Measurements from ENCODE around the gene AMPH. TPM values are rescaled to one million over a fixed set of nuclear protein-coding genes. Genes with fewer than 3 reads are reported as not detected.

AMPH gene
- total RNA-seq, 6 experiments from 2014 or later, result 4.5 to 6.2 (median 5.8) TPM

- H3K4me1 Mint-ChIP-seq (ENCODE audit: low read depth), result peaks cover 5% of the 10 kb centered on the region; the same call in 1 of the 2 replicates
- H3K4me3 Mint-ChIP-seq, result no peak overlapping the region
- no peaks in the 10 kb centered on the region for H3K27me3 Mint-ChIP-seq (ENCODE audit: insufficient read depth)
- no peak for DNase-seq
- H3K36me3 Mint-ChIP-seq (ENCODE audit: low read depth), result no peaks in the 10 kb centered on the region
- H3K27ac Mint-ChIP-seq, result no peak overlapping the region
- TF ChIP-seq, protein P1, sequence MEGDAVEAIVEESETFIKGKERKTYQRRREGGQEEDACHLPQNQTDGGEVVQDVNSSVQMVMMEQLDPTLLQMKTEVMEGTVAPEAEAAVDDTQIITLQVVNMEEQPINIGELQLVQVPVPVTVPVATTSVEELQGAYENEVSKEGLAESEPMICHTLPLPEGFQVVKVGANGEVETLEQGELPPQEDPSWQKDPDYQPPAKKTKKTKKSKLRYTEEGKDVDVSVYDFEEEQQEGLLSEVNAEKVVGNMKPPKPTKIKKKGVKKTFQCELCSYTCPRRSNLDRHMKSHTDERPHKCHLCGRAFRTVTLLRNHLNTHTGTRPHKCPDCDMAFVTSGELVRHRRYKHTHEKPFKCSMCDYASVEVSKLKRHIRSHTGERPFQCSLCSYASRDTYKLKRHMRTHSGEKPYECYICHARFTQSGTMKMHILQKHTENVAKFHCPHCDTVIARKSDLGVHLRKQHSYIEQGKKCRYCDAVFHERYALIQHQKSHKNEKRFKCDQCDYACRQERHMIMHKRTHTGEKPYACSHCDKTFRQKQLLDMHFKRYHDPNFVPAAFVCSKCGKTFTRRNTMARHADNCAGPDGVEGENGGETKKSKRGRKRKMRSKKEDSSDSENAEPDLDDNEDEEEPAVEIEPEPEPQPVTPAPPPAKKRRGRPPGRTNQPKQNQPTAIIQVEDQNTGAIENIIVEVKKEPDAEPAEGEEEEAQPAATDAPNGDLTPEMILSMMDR (IDR thresholded peaks at IDR 0.05), result no peak
- peaks cover 8% of the 10 kb centered on the region; the same call in 1 of the 2 replicates for H3K9me3 Mint-ChIP-seq
These were observed 65.9 kb downstream of the AMPH start for GRCh38 chr7:38565289-38565688.

DNA sequence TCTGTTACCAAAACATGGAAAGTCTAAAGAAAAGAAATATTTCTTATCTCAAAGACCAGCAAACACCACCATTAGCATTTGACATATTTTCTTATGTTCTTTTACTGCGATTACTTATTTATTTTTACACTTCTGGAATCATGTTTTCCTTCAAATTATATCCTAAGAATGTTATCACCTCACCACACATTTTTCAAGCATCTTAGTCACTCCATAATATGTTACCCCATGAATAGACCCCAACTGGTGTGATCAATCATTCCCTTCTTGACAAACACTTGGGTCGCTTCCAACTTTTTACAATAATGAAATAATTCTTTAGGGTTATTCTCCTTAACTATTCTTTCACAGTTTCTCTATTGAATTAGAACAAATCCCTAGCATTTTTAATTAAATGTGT lies 67.4 kb downstream of the AMPH start:
- DNase-seq, result no peak
- Mint-ChIP-seq H3K4me1 (ENCODE audit: low read depth) (peaks cover 11% of the 10 kb centered on the region), H3K4me3 (no peak overlapping the region), H3K27ac (no peak overlapping the region), H3K27me3 (ENCODE audit: insufficient read depth) (no peaks in the 10 kb centered on the region), H3K9me3 (peaks cover 8% of the 10 kb centered on the region; the same call in 1 of the 2 replicates), H3K36me3 (ENCODE audit: low read depth) (no peaks in the 10 kb centered on the region)
- TF ChIP-seq, protein P1 (IDR thresholded peaks at IDR 0.05), result no peak

DNA sequence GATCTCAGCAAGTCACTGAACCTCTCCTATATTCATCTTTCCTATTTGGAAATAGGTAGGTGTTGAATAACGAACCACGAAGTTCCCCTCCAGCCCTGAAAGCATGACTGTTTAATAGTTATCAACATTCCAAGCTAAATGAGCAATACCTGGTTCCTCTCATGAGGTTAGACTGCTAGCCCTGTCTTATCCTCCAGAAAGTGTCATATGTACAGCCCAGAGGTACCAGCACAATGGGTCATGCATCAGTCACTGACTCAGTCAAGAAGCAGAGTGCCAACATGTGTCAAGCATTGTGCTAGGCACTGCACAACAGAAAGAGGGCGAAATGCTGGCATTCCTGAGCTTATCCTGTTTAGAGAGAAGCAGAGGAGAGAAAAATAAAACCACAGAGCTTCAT lies 70.0 kb downstream of the AMPH start:
- peak; percentile 23 for DNase-seq
- H3K4me1 Mint-ChIP-seq (ENCODE audit: low read depth), result peaks cover 18% of the 10 kb centered on the region
- no peak overlapping the region; the same call in 1 of the 2 replicates for H3K27ac Mint-ChIP-seq
- no peak overlapping the region for H3K4me3 Mint-ChIP-seq
- TF ChIP-seq, protein P1 (IDR thresholded peaks at IDR 0.05), result no peak
- H3K36me3 Mint-ChIP-seq (ENCODE audit: low read depth), result no peaks in the 10 kb centered on the region
- no peaks in the 10 kb centered on the region for H3K27me3 Mint-ChIP-seq (ENCODE audit: insufficient read depth)
- peaks cover 8% of the 10 kb centered on the region; the same call in 1 of the 2 replicates for H3K9me3 Mint-ChIP-seq

- Mint-ChIP-seq H3K27ac (no peak overlapping the region), H3K27me3 (ENCODE audit: insufficient read depth) (no peaks in the 10 kb centered on the region), H3K4me3 (no peak overlapping the region), H3K9me3 (peaks cover 3% of the 10 kb centered on the region; the same call in 1 of the 2 replicates), H3K36me3 (ENCODE audit: low read depth) (no peaks in the 10 kb centered on the region), H3K4me1 (ENCODE audit: low read depth) (peaks cover 23% of the 10 kb centered on the region)
- DNase-seq, result no peak
- TF ChIP-seq, protein P1 (IDR thresholded peaks at IDR 0.05), result no peak
These were observed 72.3 kb downstream of the AMPH start for GRCh38 chr7:38558761-38559345.

GRCh38 chr7:38554586-38554985 lies 76.6 kb downstream of the AMPH start:
- no peaks in the 10 kb centered on the region; the same call in 1 of the 2 replicates for H3K27me3 Mint-ChIP-seq (ENCODE audit: insufficient read depth)

More at GRCh38 chr7:38554586-38554985, 76.6 kb downstream of the AMPH start:
- Mint-ChIP-seq H3K36me3 (ENCODE audit: low read depth) (no peaks in the 10 kb centered on the region), H3K4me3 (no peak overlapping the region), H3K9me3 (no peaks in the 10 kb centered on the region), H3K27ac (no peak overlapping the region), H3K4me1 (ENCODE audit: low read depth) (peaks cover 20% of the 10 kb centered on the region)
- no peak for DNase-seq
- TF ChIP-seq, protein P1 (IDR thresholded peaks at IDR 0.05), result no peak

All from HFFc6 (cell line).